C4-2B (cell line): ENCODE results near the gene SPON1.

Source experiments
- CTCF ChIP-seq: fragments of 450-650 bp; conservative IDR thresholded peaks from 2 replicates; pipeline ENCODE4 v1.5.1; 2017; ENCODE audit warnings: mild to moderate bottlenecking
- ZFX ChIP-seq: fragments of 450-650 bp; IDR thresholded peaks from 2 replicates; pipeline ENCODE4 v1.6.1; 2017

- no peak for TF ChIP-seq CTCF
- TF ChIP-seq ZFX = no peak
These were observed 37.2 kb downstream of the SPON1 start for GRCh38 chr11:13999704-14000103.
